D341Med (cell line): ENCODE measurements around the gene PDZD4.
A peak's percentile ranks its signal among the peaks of the same experiment; 100 is the strongest.

Experiments
- DNase-seq: peaks from one replicate; pipeline ENCODE4 v3.0.0; 2012; ENCODE audit warnings: low spot score

Gene PDZD4

GRCh38 chrX:153786669-153787068 is 43.7 kb downstream of the PDZD4 start:
- no peak for DNase-seq

GRCh38 chrX:153784325-153784967 is 45.9 kb downstream of the PDZD4 start:
- DNase-seq: no peak

- DNase-seq: no peak
Observed at GRCh38 chrX:153783378-153784013, 46.8 kb downstream of the PDZD4 start.

GRCh38 chrX:153782871-153783270 is 47.5 kb downstream of the PDZD4 start:
- no peak for DNase-seq

- no peak for DNase-seq
Observed at GRCh38 chrX:153782313-153782712, 48.0 kb downstream of the PDZD4 start.

- DNase-seq: no peak
Observed at GRCh38 chrX:153781428-153782047, 48.8 kb downstream of the PDZD4 start.

GRCh38 chrX:153780678-153781427 is 49.5 kb downstream of the PDZD4 start, which contains the start of gene SRPK3:
Gene SRPK3 (plus strand): TSS chrX:153781041. CDS start chrX:153781087, 46 bp downstream.
- DNase-seq: no peak

- no peak for DNase-seq
Observed at GRCh38 chrX:153779891-153780677, 50.3 kb downstream of the PDZD4 start.

GRCh38 chrX:153778684-153779101 is 51.7 kb downstream of the PDZD4 start:
- no peak for DNase-seq

- DNase-seq: no peak
Observed at GRCh38 chrX:153778181-153778580, 52.2 kb downstream of the PDZD4 start.

- DNase-seq: peak; percentile 14
Observed at GRCh38 chrX:153777261-153778090, 52.9 kb downstream of the PDZD4 start.

- DNase-seq: peak; percentile 47
Observed at GRCh38 chrX:153776611-153777045, 53.7 kb downstream of the PDZD4 start.

- DNase-seq: peak; percentile 23
Observed at GRCh38 chrX:153776120-153776599, 54.2 kb downstream of the PDZD4 start.

- DNase-seq: peak; percentile 15
Observed at GRCh38 chrX:153775293-153776119, 54.8 kb downstream of the PDZD4 start.

- DNase-seq: peak; percentile 4
Observed at GRCh38 chrX:153774576-153775292, 55.6 kb downstream of the PDZD4 start.

GRCh38 chrX:153773741-153774575 is 56.4 kb downstream of the PDZD4 start:
- DNase-seq: peak; percentile 18

- peak; percentile 18 for DNase-seq
Observed at GRCh38 chrX:153773218-153773611, 57.1 kb downstream of the PDZD4 start.
